GM18519 (cell line): ENCODE data around the gene HS3ST5.
"Not testable (repeated sequence)": the region's sequence is repeated elsewhere in the genome, so short reads cannot be mapped to it uniquely, and the experiment has no call there.

Source experiments
- ATAC-seq: cut with Tn5 transposase; IDR thresholded peaks from one replicate; pipeline ENCODE4 v1.9.1; 2021; ENCODE audit warnings: mild to moderate bottlenecking, moderate library complexity; ENCODE audit not compliant: unreplicated experiment, low FRiP score

The HS3ST5 gene

GRCh38 chr6:114280239-114280982 is 62.4 kb downstream of the HS3ST5 start:
- no peak for ATAC-seq

- no peak for ATAC-seq
These were observed 65.6 kb downstream of the HS3ST5 start for GRCh38 chr6:114277220-114277619.

GRCh38 chr6:114276783-114277182 is 66.0 kb downstream of the HS3ST5 start:
- ATAC-seq = no peak

GRCh38 chr6:114274836-114275235 is 68.0 kb downstream of the HS3ST5 start:
- no peak for ATAC-seq

GRCh38 chr6:114272582-114272981 is 70.2 kb downstream of the HS3ST5 start:
- no peak for ATAC-seq

GRCh38 chr6:114271405-114271804 is 71.4 kb downstream of the HS3ST5 start:
- no peak for ATAC-seq

GRCh38 chr6:114267897-114268296 is 74.9 kb downstream of the HS3ST5 start:
- no peak for ATAC-seq

- ATAC-seq = no peak
These were observed 82.0 kb downstream of the HS3ST5 start for GRCh38 chr6:114260810-114261209.

- ATAC-seq = no peak
These were observed 84.4 kb downstream of the HS3ST5 start for GRCh38 chr6:114258376-114258775.

GRCh38 chr6:114253431-114253830 is 89.4 kb downstream of the HS3ST5 start:
- no peak for ATAC-seq

- ATAC-seq = no peak
These were observed 93.3 kb downstream of the HS3ST5 start for GRCh38 chr6:114249522-114249921.

- no peak for ATAC-seq
These were observed 95.7 kb downstream of the HS3ST5 start for GRCh38 chr6:114247101-114247500.

- ATAC-seq = no peak
These were observed 102.0 kb downstream of the HS3ST5 start for GRCh38 chr6:114240796-114241195.

- ATAC-seq = no peak
These were observed 114.1 kb downstream of the HS3ST5 start for GRCh38 chr6:114228675-114229074.

- ATAC-seq = no peak
These were observed 114.8 kb downstream of the HS3ST5 start for GRCh38 chr6:114227944-114228468.

- no peak for ATAC-seq
These were observed 122.6 kb downstream of the HS3ST5 start for GRCh38 chr6:114220241-114220640.

- ATAC-seq = no peak
These were observed 124.1 kb downstream of the HS3ST5 start for GRCh38 chr6:114218437-114219340.

GRCh38 chr6:114217996-114218395 is 124.8 kb downstream of the HS3ST5 start:
- ATAC-seq = not testable (repeated sequence)

- ATAC-seq = no peak
These were observed 125.9 kb downstream of the HS3ST5 start for GRCh38 chr6:114216789-114217467.

GRCh38 chr6:114210467-114210866 is 132.4 kb downstream of the HS3ST5 start:
- ATAC-seq = no peak

GRCh38 chr6:114203460-114203859 is 139.4 kb downstream of the HS3ST5 start:
- ATAC-seq = no peak
